ENCODE measurements around the gene PFAS. TPM values are rescaled to one million over a fixed set of nuclear protein-coding genes. Genes with fewer than 3 reads are reported as not detected.

The PFAS gene
- polyA plus RNA-seq, 12 donors: 19.8 to 62.4 (median 24.6) TPM; not detected in 1

GRCh38 chr17:8267480-8268147 lies 18.5 kb downstream of the PFAS start:
- DNase-seq: no peak

- no peak for DNase-seq
Observed at GRCh38 chr17:8268550-8269298, 19.6 kb downstream of the PFAS start.

- no peak for DNase-seq
Observed at GRCh38 chr17:8272421-8272820, 23.3 kb downstream of the PFAS start.

- DNase-seq: no peak
Observed at GRCh38 chr17:8273884-8274444, 24.9 kb downstream of the PFAS start.

GRCh38 chr17:8274816-8275215 lies 25.7 kb downstream of the PFAS start:
- DNase-seq: no peak

- DNase-seq: no peak
Observed at GRCh38 chr17:8275421-8276290, 26.6 kb downstream of the PFAS start.

- DNase-seq: no peak
Observed at GRCh38 chr17:8277317-8277716, 28.2 kb downstream of the PFAS start.

- no peak for DNase-seq
Observed at GRCh38 chr17:8282345-8282744, 33.3 kb downstream of the PFAS start.

GRCh38 chr17:8283356-8283755 lies 34.3 kb downstream of the PFAS start:
- no peak for DNase-seq

GRCh38 chr17:8284126-8284525 lies 35.0 kb downstream of the PFAS start:
- DNase-seq: no peak

- DNase-seq: no peak
Observed at GRCh38 chr17:8285270-8286181, 36.4 kb downstream of the PFAS start.

- DNase-seq: no peak
Observed at GRCh38 chr17:8287651-8288335, 38.7 kb downstream of the PFAS start.

GRCh38 chr17:8288336-8289102 lies 39.4 kb downstream of the PFAS start, which contains the start of gene RANGRF:
Gene RANGRF, plus strand, starts transcription at chr17:8288670. Its CDS starts 119 bp downstream, at chr17:8288789.
- DNase-seq: peak; percentile 92

- DNase-seq: no peak
Observed at GRCh38 chr17:8289103-8289397, 40.0 kb downstream of the PFAS start.

- no peak for DNase-seq
Observed at GRCh38 chr17:8290043-8290442, 41.0 kb downstream of the PFAS start.

GRCh38 chr17:8292639-8293395 lies 43.7 kb downstream of the PFAS start:
- no peak for DNase-seq

GRCh38 chr17:8294361-8294760 lies 45.3 kb downstream of the PFAS start:
- no peak for DNase-seq

GRCh38 chr17:8294814-8295316 lies 45.8 kb downstream of the PFAS start:
- DNase-seq: no peak

- DNase-seq: no peak
Observed at GRCh38 chr17:8300226-8300625, 51.1 kb downstream of the PFAS start.

Measured in muscle of arm (tissue), 12 donors.